Neuron (in vitro differentiated cells): ENCODE measurements around the gene MED12.

Experiments
- H2AFZ ChIP-seq: one replicate; pipeline ENCODE4 v1.6.1; 2013; ENCODE audit warnings: low read depth, mild to moderate bottlenecking, inconsistent platforms, low read length, moderate library complexity
- H3K27me3 ChIP-seq: one replicate; pipeline ENCODE4 v1.6.1; 2013; ENCODE audit warnings: low read length; ENCODE audit not compliant: insufficient read depth
- H3K36me3 ChIP-seq: one replicate; pipeline ENCODE4 v1.6.1; 2013; ENCODE audit warnings: low read length; ENCODE audit not compliant: insufficient read depth
- H3K4me1 ChIP-seq: one replicate; pipeline ENCODE4 v1.6.1; 2013; ENCODE audit warnings: low read length; ENCODE audit not compliant: insufficient read depth
- H3K4me3 ChIP-seq: 2 replicates; pipeline ENCODE4 v1.5.1; 2013; ENCODE audit warnings: mild to moderate bottlenecking, low read length, moderate library complexity
- H3K9me3 ChIP-seq: one replicate; pipeline ENCODE4 v1.6.1; 2013; ENCODE audit warnings: low read length

The MED12 gene

GRCh38 chrX:71098951-71099506, 19.4 kb upstream of the MED12 start:
- Histone ChIP-seq H2AFZ (no peak overlapping the region), H3K27me3 (no peaks in the 10 kb centered on the region), H3K4me3 (no peak overlapping the region), H3K36me3 (no peaks in the 10 kb centered on the region), H3K9me3 (no peaks in the 10 kb centered on the region), H3K4me1 (peaks cover 13% of the 10 kb centered on the region)

GRCh38 chrX:71099736-71100135, 18.7 kb upstream of the MED12 start:
- Histone ChIP-seq H3K27me3 (no peaks in the 10 kb centered on the region), H3K9me3 (no peaks in the 10 kb centered on the region), H3K4me3 (no peak overlapping the region)

GRCh38 chrX:71100581-71101505, 17.6 kb upstream of the MED12 start:
- Histone ChIP-seq H3K27me3 (no peaks in the 10 kb centered on the region), H3K9me3 (no peaks in the 10 kb centered on the region), H3K4me1 (peaks cover 16% of the 10 kb centered on the region), H2AFZ (no peak overlapping the region), H3K36me3 (no peaks in the 10 kb centered on the region), H3K4me3 (no peak overlapping the region)

More at GRCh38 chrX:71099736-71100135, 18.7 kb upstream of the MED12 start:
- H3K36me3 ChIP-seq = no peaks in the 10 kb centered on the region
- no peak overlapping the region for H2AFZ ChIP-seq
- H3K4me1 ChIP-seq = peaks cover 16% of the 10 kb centered on the region

- no peak overlapping the region for H3K4me3 ChIP-seq
- H2AFZ ChIP-seq = no peak overlapping the region
- no peaks in the 10 kb centered on the region for H3K9me3 ChIP-seq
- H3K4me1 ChIP-seq = peaks cover 16% of the 10 kb centered on the region
- no peaks in the 10 kb centered on the region for H3K36me3 ChIP-seq
- H3K27me3 ChIP-seq = no peaks in the 10 kb centered on the region
Measured at GRCh38 chrX:71102292-71102691, 16.1 kb upstream of the MED12 start.

- peaks cover 16% of the 10 kb centered on the region for H3K4me1 ChIP-seq
- no peak overlapping the region for H3K4me3 ChIP-seq
- no peaks in the 10 kb centered on the region for H3K36me3 ChIP-seq
- H3K27me3 ChIP-seq = no peaks in the 10 kb centered on the region
- H3K9me3 ChIP-seq = no peaks in the 10 kb centered on the region
- peak overlapping the region; percentile 56 for H2AFZ ChIP-seq
Measured at GRCh38 chrX:71103110-71103983, 15.0 kb upstream of the MED12 start.

GRCh38 chrX:71105628-71106027, 12.8 kb upstream of the MED12 start:
- Histone ChIP-seq H3K27me3 (no peaks in the 10 kb centered on the region), H3K9me3 (no peaks in the 10 kb centered on the region), H3K4me1 (peaks cover 16% of the 10 kb centered on the region), H3K4me3 (no peak overlapping the region), H2AFZ (no peak overlapping the region), H3K36me3 (no peaks in the 10 kb centered on the region)

GRCh38 chrX:71106427-71106826, 12.0 kb upstream of the MED12 start, which contains the start of gene CXorf65:
Gene CXorf65 (minus strand): TSS chrX:71106740. CDS start chrX:71106556, 184 bp downstream.
- H3K9me3 ChIP-seq = no peaks in the 10 kb centered on the region
- no peak within 1 kb of the TSS for H2AFZ ChIP-seq
- H3K27me3 ChIP-seq = no peaks in the 10 kb centered on the region
- no peak within 1 kb of the TSS for H3K4me3 ChIP-seq
- peaks cover 16% of the 10 kb centered on the region for H3K4me1 ChIP-seq
- H3K36me3 ChIP-seq = no peaks in the 10 kb centered on the region

- H3K4me3 ChIP-seq = no peak overlapping the region
- H3K36me3 ChIP-seq = no peaks in the 10 kb centered on the region
- no peaks in the 10 kb centered on the region for H3K9me3 ChIP-seq
- no peak overlapping the region for H2AFZ ChIP-seq
- peaks cover 16% of the 10 kb centered on the region for H3K4me1 ChIP-seq
- peaks cover 4% of the 10 kb centered on the region for H3K27me3 ChIP-seq
Measured at GRCh38 chrX:71107245-71107644, 11.2 kb upstream of the MED12 start.

GRCh38 chrX:71107762-71108360, 10.5 kb upstream of the MED12 start:
- no peak overlapping the region for H3K4me3 ChIP-seq
- H3K9me3 ChIP-seq = no peaks in the 10 kb centered on the region
- no peaks in the 10 kb centered on the region for H3K36me3 ChIP-seq
- H3K4me1 ChIP-seq = peaks cover 14% of the 10 kb centered on the region
- peaks cover 4% of the 10 kb centered on the region for H3K27me3 ChIP-seq
- no peak overlapping the region for H2AFZ ChIP-seq

GRCh38 chrX:71109051-71109450, 9.3 kb upstream of the MED12 start:
- no peaks in the 10 kb centered on the region for H3K9me3 ChIP-seq

GRCh38 chrX:71111141-71111843, 7.1 kb upstream of the MED12 start, which contains the start of gene IL2RG:
Gene IL2RG (minus strand): TSS chrX:71111577. CDS start chrX:71111539, 38 bp downstream.
- H3K4me1 ChIP-seq = no peaks in the 10 kb centered on the region
- H3K36me3 ChIP-seq = no peaks in the 10 kb centered on the region
- no peaks in the 10 kb centered on the region for H3K9me3 ChIP-seq
- peaks cover 4% of the 10 kb centered on the region for H3K27me3 ChIP-seq
- no peak within 1 kb of the TSS for H3K4me3 ChIP-seq
- no peak within 1 kb of the TSS for H2AFZ ChIP-seq

More at GRCh38 chrX:71109051-71109450, 9.3 kb upstream of the MED12 start:
- Histone ChIP-seq H3K4me1 (peaks cover 2% of the 10 kb centered on the region), H3K36me3 (no peaks in the 10 kb centered on the region), H3K27me3 (peaks cover 4% of the 10 kb centered on the region), H2AFZ (no peak overlapping the region), H3K4me3 (no peak overlapping the region)

GRCh38 chrX:71111921-71112431, 6.4 kb upstream of the MED12 start:
- no peak overlapping the region for H2AFZ ChIP-seq
- no peaks in the 10 kb centered on the region for H3K9me3 ChIP-seq
- no peaks in the 10 kb centered on the region for H3K4me1 ChIP-seq
- H3K4me3 ChIP-seq = no peak overlapping the region
- H3K27me3 ChIP-seq = peaks cover 4% of the 10 kb centered on the region
- no peaks in the 10 kb centered on the region for H3K36me3 ChIP-seq
